Tibial artery (tissue), 4 donors: ENCODE measurements around the gene PPP1R3F.
"Not testable (repeated sequence)": the region's sequence is repeated elsewhere in the genome, so short reads cannot be mapped to it uniquely, and the experiment has no call there.

ENCODE experiments used
- DNase-seq, 2 donors: peaks; one replicate each; pipeline ENCODE4 v3.0.0-alpha.2; 2019
- H3K27ac ChIP-seq, 2 donors: fragments of 200-600 bp; sonication (generic) in 1 of 2; 1 replicate in 1 of 2; 2 replicates in 1 of 2; pipeline ENCODE4 v1.5.1; 2018 to 2019; ENCODE audit warnings: mild to moderate bottlenecking in 1 of 2
- H3K27me3 ChIP-seq, 2 donors: fragments of 200-600 bp; sonication (generic) in 1 of 2; one replicate each; pipeline versions ENCODE4 v1.5.1 to v1.6.0; 2016 to 2019
- H3K36me3 ChIP-seq, 3 donors: fragments of 200-600 bp; sonication (generic) in 2 of 3; one replicate each; pipeline ENCODE4 v1.5.1; 2016 to 2019; ENCODE audit warnings: mild to moderate bottlenecking in 2 of 3
- H3K4me1 ChIP-seq, 4 donors: fragments of 200-600 bp; sonication (generic) in 2 of 4; 1 replicate in 3 of 4; 2 replicates in 1 of 4; pipeline ENCODE4 v1.5.1; 2016 to 2019
- H3K4me3 ChIP-seq, 2 donors: fragments of 200-600 bp; sonication (generic) in 1 of 2; 1 replicate in 1 of 2; 2 replicates in 1 of 2; pipeline ENCODE4 v1.5.1; 2018 to 2019; ENCODE audit warnings: mild to moderate bottlenecking in 2 of 2
- H3K9me3 ChIP-seq, 3 donors: fragments of 200-600 bp; sonication (generic) in 1 of 3; one replicate each; pipeline ENCODE4 v1.5.1; 2016 to 2019
- intact Hi-C: fragments of 100-400 bp; cut with DNase I; formaldehyde crosslinking; loops from one replicate; pipeline ENCODE4 v1.15.0; 2023; ENCODE audit warnings: low total_unique reads

PPP1R3F gene

DNA sequence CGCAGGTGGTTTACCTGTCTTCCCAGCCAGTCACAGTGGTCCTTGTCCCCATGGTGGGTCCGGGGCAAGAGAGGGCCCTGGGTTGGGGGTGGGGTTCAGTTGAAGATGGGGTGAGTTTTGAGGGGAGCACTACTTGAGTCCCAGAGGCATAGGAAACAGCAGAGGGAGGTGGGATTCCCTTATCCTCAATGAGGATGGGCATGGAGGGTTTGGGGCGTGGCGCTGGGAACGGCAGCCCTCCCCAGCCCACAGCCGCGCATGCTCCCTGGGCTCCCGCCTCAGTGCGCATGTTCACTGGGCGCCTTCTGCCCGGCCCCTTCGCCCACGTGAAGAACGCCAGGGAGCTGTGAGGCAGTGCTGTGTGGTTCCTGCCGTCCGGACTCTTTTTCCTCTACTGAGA is 61.7 kb downstream of the PPP1R3F start, which contains the start of gene GAGE13:
TSS of gene GAGE13 (plus strand) at position 301 of the 400 bp plus-strand sequence. CDS start 1,156 bp downstream, outside the sequence.
- H3K27ac ChIP-seq, H3K27me3 ChIP-seq, H3K9me3 ChIP-seq, H3K36me3 ChIP-seq, DNase-seq, H3K4me1 ChIP-seq, intact Hi-C loops, H3K4me3 ChIP-seq: not testable (repeated sequence)

- H3K27ac ChIP-seq, H3K4me3 ChIP-seq, intact Hi-C loops, H3K36me3 ChIP-seq, H3K4me1 ChIP-seq, H3K9me3 ChIP-seq, DNase-seq, H3K27me3 ChIP-seq: not testable (repeated sequence)
Observed at GRCh38 chrX:49331841-49332240, 62.2 kb downstream of the PPP1R3F start.
